ENCODE results near the gene SLC39A13. TPM values are rescaled to one million over a fixed set of nuclear protein-coding genes. Genes with fewer than 3 reads are reported as not detected.
A peak's percentile ranks its signal among the peaks of the same experiment; 100 is the strongest.

The SLC39A13 gene
- total and polyA plus RNA-seq, 2 of the 13 experiments (the other 11 are each of a cell fraction or from before 2014, with no cell fraction given) = 15.3 to 30.5 TPM

GRCh38 chr11:47426062-47426956, 17.9 kb downstream of the SLC39A13 start, which contains the start of gene PSMC3 (continued):
- TF ChIP-seq NONO (IDR thresholded peaks at IDR 0.05) = no peak
- peak; percentile 43; the same call in 1 of the 2 replicates for TF ChIP-seq NONO (CRISPR knock-in tag; conservative IDR thresholded peaks at IDR 0.05)
- TF ChIP-seq ZBTB49 (CRISPR knock-in tag; IDR thresholded peaks at IDR 0.05; ENCODE audit: borderline replicate concordance) = no peak
- TF ChIP-seq ZNF432 (CRISPR knock-in tag; IDR thresholded peaks at IDR 0.05; ENCODE audit: borderline replicate concordance) = no peak
- 0 out of 2 replicates have a peak, but pooled peaks have one; percentile 22 for TF ChIP-seq KLF11 (CRISPR knock-in tag; IDR thresholded peaks at IDR 0.05)
- TF ChIP-seq CSRNP1 (CRISPR knock-in tag; IDR thresholded peaks at IDR 0.05) = peak; percentile 75
- no peak; the same call in 1 of the 2 replicates for TF ChIP-seq ZNF605 (CRISPR knock-in tag; IDR thresholded peaks at IDR 0.05)
- no peak for TF ChIP-seq HMGA1 (CRISPR knock-in tag; conservative IDR thresholded peaks at IDR 0.05)
- peak; percentile 42; the same call in 1 of the 2 replicates for TF ChIP-seq ZNF335 (CRISPR knock-in tag; IDR thresholded peaks at IDR 0.05)
- no peak for TF ChIP-seq GATAD2A (CRISPR knock-in tag; IDR thresholded peaks at IDR 0.05)
- no peak for TF ChIP-seq ZNF251 (CRISPR knock-in tag; IDR thresholded peaks at IDR 0.05)
- no peak; the same call in 1 of the 2 replicates for TF ChIP-seq ZNF607 (CRISPR knock-in tag; IDR thresholded peaks at IDR 0.05; ENCODE audit: borderline replicate concordance)
- TF ChIP-seq ZZZ3 (CRISPR knock-in tag; IDR thresholded peaks at IDR 0.05; ENCODE audit: borderline replicate concordance) = no peak; the same call in 1 of the 2 replicates
- no peak for TF ChIP-seq CENPX (CRISPR knock-in tag; IDR thresholded peaks at IDR 0.05)
- TF ChIP-seq TERF1 (CRISPR knock-in tag; IDR thresholded peaks at IDR 0.05) = no peak
- no peak for TF ChIP-seq ZBTB46 (CRISPR knock-in tag; IDR thresholded peaks at IDR 0.05; ENCODE audit: borderline replicate concordance)
- no peak for TF ChIP-seq PBX2 (CRISPR knock-in tag; IDR thresholded peaks at IDR 0.05)
- no peak for TF ChIP-seq SP140L (CRISPR knock-in tag; IDR thresholded peaks at IDR 0.05; ENCODE audit: borderline replicate concordance)
- no peak for TF ChIP-seq PAWR (CRISPR knock-in tag; IDR thresholded peaks at IDR 0.05; ENCODE audit: borderline replicate concordance)
- TF ChIP-seq ZBTB8A (CRISPR knock-in tag; IDR thresholded peaks at IDR 0.05; ENCODE audit: borderline replicate concordance, low read depth) = no peak
- TF ChIP-seq IKZF1 (IDR thresholded peaks at IDR 0.05) = no peak
- peak; percentile 37 for TF ChIP-seq MXD4 (CRISPR knock-in tag; IDR thresholded peaks at IDR 0.05)
